B cell (primary cell): ENCODE data around the gene CDC25C. TPM values are rescaled to one million over a fixed set of nuclear protein-coding genes. Genes with fewer than 3 reads are reported as not detected.

ENCODE experiments used
- ATAC-seq: fragments of 200-7000 bp; cut with Tn5 transposase; one replicate; pipeline ENCODE4 v1.10.0; 2021; ENCODE audit warnings: low read depth, mild to moderate bottlenecking, moderate number of reproducible peaks, moderate library complexity
- CTCF ChIA-PET: fragments of 350-600 bp; sonication (Branson Sonifier 250); formaldehyde crosslinking; loops from one replicate; lab custom pipeline; 2021; ENCODE audit warnings: antibody characterized with exemption, inconsistent platforms; lab: Charles Lee
- POLR2A ChIA-PET: fragments of 350-600 bp; sonication (Branson Sonifier 250); formaldehyde crosslinking; loops from one replicate; lab custom pipeline; 2021; ENCODE audit warnings: antibody characterized with exemption; lab: Charles Lee
- DNase-seq: peaks from one replicate; pipeline ENCODE4 v3.0.0; 2013
- H2AFZ ChIP-seq: 2 replicates; pipeline ENCODE4 v1.6.1; 2012; ENCODE audit warnings: mild to moderate bottlenecking, low read depth, low read length; ENCODE audit not compliant: insufficient read depth, poor library complexity, severe bottlenecking
- H3K27ac ChIP-seq, 2 donors: 1 replicate in 1 of 2; 2 replicates in 1 of 2; pipeline ENCODE4 v1.5.1; 2012 to 2013; ENCODE audit warnings: low read length in 2 of 2, mild to moderate bottlenecking in 2 of 2, moderate library complexity in 1 of 2
- H3K27me3 ChIP-seq, 4 experiments: fragments of 200-600 bp in 1 of 4; sonication (generic) in 1 of 4; replicated peaks in 1 of 4; 1 replicate in 2 of 4; 2 replicates in 2 of 4; pipeline versions ENCODE4 v1.6.1 to v1.7.0; 2013 to 2016; ENCODE audit warnings: low read length in 3 of 4, mild to moderate bottlenecking in 2 of 4, mixed read lengths in 1 of 4, moderate library complexity in 1 of 4; ENCODE audit not compliant: insufficient read depth in 4 of 4, control insufficient read depth in 3 of 4; ENCODE audit errors: control extremely low read depth in 1 of 4
- H3K36me3 ChIP-seq, 2 experiments: replicated peaks in 1 of 2; 1 replicate in 1 of 2; 2 replicates in 1 of 2; pipeline versions ENCODE4 v1.6.1 to v1.7.1; 2013; ENCODE audit warnings: low read length in 1 of 2; ENCODE audit not compliant: insufficient read depth in 2 of 2, control insufficient read depth in 1 of 2; ENCODE audit errors: control extremely low read depth in 1 of 2, extremely low read depth in 1 of 2
- H3K4me1 ChIP-seq, 2 donors: fragments of 200-600 bp in 1 of 2; sonication (generic) in 1 of 2; 1 replicate in 1 of 2; 2 replicates in 1 of 2; pipeline versions ENCODE4 v1.5.1 to v1.6.1; 2013 to 2017; ENCODE audit warnings: low read length in 2 of 2; ENCODE audit not compliant: control insufficient read depth in 2 of 2, insufficient read depth in 2 of 2
- H3K4me2 ChIP-seq: replicated peaks from 2 replicates; pipeline ENCODE3; 2012; ENCODE audit warnings: mild to moderate bottlenecking, low read depth, low read length; ENCODE audit not compliant: poor library complexity, severe bottlenecking
- H3K4me3 ChIP-seq, 5 experiments: fragments of 200-600 bp in 1 of 5; sonication (generic) in 1 of 5; 1 replicate in 3 of 5; 2 replicates in 2 of 5; pipeline versions ENCODE4 v1.5.1 to v1.7.0; 2011 to 2016; ENCODE audit warnings: low read length in 4 of 5, mild to moderate bottlenecking in 4 of 5, low read depth in 2 of 5, control low read depth in 1 of 5, moderate library complexity in 1 of 5; ENCODE audit not compliant: insufficient read depth in 1 of 5; ENCODE audit errors: control extremely low read depth in 1 of 5, extremely low read depth in 1 of 5
- H3K79me2 ChIP-seq: fragments of 200-600 bp; sonication (generic); one replicate; pipeline ENCODE4 v1.6.0; 2016; ENCODE audit warnings: low read length; ENCODE audit not compliant: control insufficient read depth, insufficient read depth
- H3K9ac ChIP-seq: fragments of 200-600 bp; sonication (generic); 2 replicates; pipeline ENCODE4 v1.6.1; 2017; ENCODE audit warnings: mild to moderate bottlenecking, low read length, moderate library complexity
- H3K9me3 ChIP-seq, 3 donors: one replicate each; pipeline versions ENCODE4 v1.6.1 to v1.7.1; 2013; ENCODE audit warnings: low read length in 2 of 3; ENCODE audit not compliant: control insufficient read depth in 2 of 3, insufficient read depth in 1 of 3; ENCODE audit errors: control extremely low read depth in 1 of 3
- H4K20me1 ChIP-seq: 2 replicates; pipeline ENCODE4 v1.6.0; 2012; ENCODE audit warnings: mild to moderate bottlenecking, low read length; ENCODE audit not compliant: insufficient read depth, control insufficient read depth, poor library complexity, severe bottlenecking
- H3K27ac Mint-ChIP-seq: one replicate; pipeline ENCODE4 v1.8.0; 2021; ENCODE audit warnings: mixed read lengths
- H3K27me3 Mint-ChIP-seq: one replicate; pipeline ENCODE4 v1.8.0; 2021; ENCODE audit warnings: mixed read lengths
- H3K4me1 Mint-ChIP-seq: one replicate; pipeline ENCODE4 v1.8.0; 2021; ENCODE audit warnings: mixed read lengths
- H3K4me3 Mint-ChIP-seq: one replicate; pipeline ENCODE4 v1.8.0; 2021; ENCODE audit warnings: mixed read lengths
- H3K9me3 Mint-ChIP-seq: one replicate; pipeline ENCODE4 v1.8.0; 2022; ENCODE audit warnings: mixed read lengths; ENCODE audit not compliant: insufficient read depth
- EZH2 ChIP-seq: IDR thresholded peaks from 2 replicates; pipeline ENCODE4 v1.6.1; 2012; ENCODE audit warnings: borderline replicate concordance, low read depth, mild to moderate bottlenecking, moderate library complexity, low read length; ENCODE audit not compliant: insufficient read depth, poor library complexity, severe bottlenecking
- WGBS: methylation state at CpG from one replicate; pipeline ENCODE4 v1.1.5; 2013; ENCODE audit warnings: missing lambda C conversion rate; ENCODE audit not compliant: insufficient coverage; 5-methylcytosine and 5-hydroxymethylcytosine counted together
- intact Hi-C: fragments of 100-400 bp; cut with micrococcal nuclease; formaldehyde crosslinking; loops from one replicate; pipeline ENCODE4 v1.10.0; 2022
- polyA plus RNA-seq: library from polyadenylated mRNA; depleted of rRNA; stranded (reverse); fragments of >200 nt; gene quantifications from 2 replicates; pipeline ENCODE4 v1.2.3, GENCODE V29; 2012
- total RNA-seq, 2 donors: library from RNA; stranded (reverse); fragments of 120-200 nt in 1 of 2; gene quantifications; 1 replicate in 1 of 2; 2 replicates in 1 of 2; pipeline versions ENCODE4 v1.2.3 to v1.2.4, GENCODE V29; 2013 to 2022
- TF ChIP-seq, protein P1 (sequence below): fragments of 200-600 bp; IDR thresholded peaks from one replicate; pipeline ENCODE4 v1.8.0; 2022; ENCODE audit warnings: antibody characterized with exemption, mild to moderate bottlenecking

Gene CDC25C
- total and polyA plus RNA-seq, 2 donors (not counting 1 experiment from before 2014, with no cell fraction given) = 0.03 TPM; not detected in 1

DNA sequence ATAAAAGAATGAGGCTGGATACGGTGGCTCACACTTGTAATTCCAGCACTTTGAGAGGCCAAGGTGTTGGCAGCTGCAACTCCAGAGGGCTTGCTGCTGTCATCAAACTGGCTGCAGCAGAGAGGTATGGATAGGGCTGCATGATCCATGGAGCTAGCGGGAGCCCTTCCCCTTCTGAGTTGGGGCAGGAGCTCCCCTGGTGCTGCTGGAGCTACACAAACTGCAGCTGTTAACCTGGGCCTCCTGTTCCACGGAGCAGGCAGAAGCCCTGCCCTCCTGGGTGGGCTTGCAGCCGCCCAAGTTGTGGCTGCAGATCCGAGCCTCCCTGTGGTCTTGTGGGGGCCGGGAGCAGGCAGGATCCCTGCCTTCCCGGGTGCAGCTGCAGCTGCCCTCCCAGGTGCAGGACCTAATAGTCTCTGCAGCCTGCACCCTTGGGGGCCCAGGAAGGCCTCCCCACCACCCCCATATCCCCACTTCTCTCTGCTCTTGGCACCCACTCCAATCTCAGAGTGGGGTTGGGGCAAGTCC lies 15.8 kb downstream of the CDC25C start:
- CTCF ChIA-PET = no interaction called here
- Mint-ChIP-seq H3K27ac (no peak overlapping the region), H3K4me3 (no peak overlapping the region), H3K4me1 (no peaks in the 10 kb centered on the region), H3K9me3 (no peaks in the 10 kb centered on the region), H3K27me3 (no peaks in the 10 kb centered on the region)
- 98% methylated on average over 7 of the region's 7 CpGs for WGBS
- no peak overlapping the region for H3K9ac ChIP-seq
- H3K4me2 ChIP-seq = no peak overlapping the region
- intact Hi-C loops = no loop called here
- H3K36me3 ChIP-seq = no peaks in the 10 kb centered on the region
- TF ChIP-seq, protein P1, sequence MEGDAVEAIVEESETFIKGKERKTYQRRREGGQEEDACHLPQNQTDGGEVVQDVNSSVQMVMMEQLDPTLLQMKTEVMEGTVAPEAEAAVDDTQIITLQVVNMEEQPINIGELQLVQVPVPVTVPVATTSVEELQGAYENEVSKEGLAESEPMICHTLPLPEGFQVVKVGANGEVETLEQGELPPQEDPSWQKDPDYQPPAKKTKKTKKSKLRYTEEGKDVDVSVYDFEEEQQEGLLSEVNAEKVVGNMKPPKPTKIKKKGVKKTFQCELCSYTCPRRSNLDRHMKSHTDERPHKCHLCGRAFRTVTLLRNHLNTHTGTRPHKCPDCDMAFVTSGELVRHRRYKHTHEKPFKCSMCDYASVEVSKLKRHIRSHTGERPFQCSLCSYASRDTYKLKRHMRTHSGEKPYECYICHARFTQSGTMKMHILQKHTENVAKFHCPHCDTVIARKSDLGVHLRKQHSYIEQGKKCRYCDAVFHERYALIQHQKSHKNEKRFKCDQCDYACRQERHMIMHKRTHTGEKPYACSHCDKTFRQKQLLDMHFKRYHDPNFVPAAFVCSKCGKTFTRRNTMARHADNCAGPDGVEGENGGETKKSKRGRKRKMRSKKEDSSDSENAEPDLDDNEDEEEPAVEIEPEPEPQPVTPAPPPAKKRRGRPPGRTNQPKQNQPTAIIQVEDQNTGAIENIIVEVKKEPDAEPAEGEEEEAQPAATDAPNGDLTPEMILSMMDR = no peak
- TF ChIP-seq EZH2 = no peak
- no peaks in the 10 kb centered on the region for H3K79me2 ChIP-seq
- no peaks in the 10 kb centered on the region for H3K9me3 ChIP-seq
- ATAC-seq (no peak), DNase-seq (no peak)
- POLR2A ChIA-PET = no interaction called here
- H2AFZ ChIP-seq = no peak overlapping the region
- no peaks in the 10 kb centered on the region for H3K27me3 ChIP-seq
- H4K20me1 ChIP-seq = no peaks in the 10 kb centered on the region
- no peak overlapping the region for H3K27ac ChIP-seq
- no peaks in the 10 kb centered on the region for H3K4me1 ChIP-seq
- no peak overlapping the region for H3K4me3 ChIP-seq

DNA sequence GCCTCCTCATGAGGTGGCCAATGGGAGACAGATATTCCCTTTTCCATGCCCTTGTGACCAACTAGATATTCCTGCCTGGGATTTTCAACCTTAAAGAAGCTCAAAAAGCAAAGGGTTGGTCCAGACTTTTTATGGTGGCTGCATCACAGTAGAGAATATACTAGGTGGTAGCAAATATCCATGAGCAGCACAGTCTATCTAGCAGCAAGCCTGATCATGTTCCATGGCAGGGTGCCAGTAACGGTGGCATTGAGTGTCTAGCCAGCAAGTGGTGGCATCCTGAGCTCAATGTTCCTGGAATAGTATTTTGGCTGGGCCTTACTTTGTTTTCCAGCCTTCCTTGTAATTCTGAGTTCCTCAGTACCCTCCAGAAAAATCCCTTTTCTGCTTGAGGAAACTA lies 25.8 kb downstream of the CDC25C start:
- WGBS = no CpG with 5 or more reads among the region's 1 CpG

More for the DNA sequence above, 25.8 kb downstream of the CDC25C start:
- H2AFZ ChIP-seq = no peak overlapping the region
- no peak overlapping the region for H3K27ac ChIP-seq
- ATAC-seq = no peak
- no peak overlapping the region for H3K9ac ChIP-seq
- H3K4me3 ChIP-seq = no peak overlapping the region
- H3K27me3 ChIP-seq = no peaks in the 10 kb centered on the region
- no peaks in the 10 kb centered on the region for H3K79me2 ChIP-seq
- H3K4me2 ChIP-seq = no peak overlapping the region
- H3K4me1 ChIP-seq = no peaks in the 10 kb centered on the region
- no peak overlapping the region for H3K27ac Mint-ChIP-seq
- H3K27me3 Mint-ChIP-seq = no peaks in the 10 kb centered on the region
- TF ChIP-seq, protein P1 = no peak
- TF ChIP-seq EZH2 = no peak
- intact Hi-C loops = no loop called here
- H3K36me3 ChIP-seq = no peaks in the 10 kb centered on the region
- CTCF ChIA-PET = no interaction called here
- H3K9me3 Mint-ChIP-seq = no peaks in the 10 kb centered on the region
- no peaks in the 10 kb centered on the region for H4K20me1 ChIP-seq
- POLR2A ChIA-PET = no interaction called here
- no peak for DNase-seq
- H3K4me1 Mint-ChIP-seq = no peaks in the 10 kb centered on the region
- H3K4me3 Mint-ChIP-seq = no peak overlapping the region
- H3K9me3 ChIP-seq = no peaks in the 10 kb centered on the region
